Activated CD8-positive, alpha-beta T cell treated with anti-CD3 and anti-CD28 coated beads for 36 hours (primary cell): ENCODE data around the gene RFPL3. TPM values are rescaled to one million over a fixed set of nuclear protein-coding genes. Genes with fewer than 3 reads are reported as not detected.

ENCODE experiments used
- ATAC-seq: fragments of 200-7000 bp; cut with Tn5 transposase; one replicate; pipeline ENCODE4 v1.10.0; 2021; ENCODE audit warnings: mild to moderate bottlenecking, moderate library complexity
- CTCF ChIA-PET: fragments of 350-600 bp; sonication (Branson Sonifier 250); formaldehyde crosslinking; loops from one replicate; lab custom pipeline; 2021; ENCODE audit warnings: antibody characterized with exemption; lab: Charles Lee
- POLR2A ChIA-PET: fragments of 350-600 bp; sonication (Branson Sonifier 250); formaldehyde crosslinking; loops from one replicate; lab custom pipeline; 2021; ENCODE audit warnings: antibody characterized with exemption; lab: Charles Lee
- DNase-seq: peaks from one replicate; pipeline ENCODE4 v3.0.0-alpha.2; 2020
- H3K27ac Mint-ChIP-seq: one replicate; pipeline ENCODE4 v1.8.0; 2021; ENCODE audit warnings: mild to moderate bottlenecking, mixed read lengths
- H3K27me3 Mint-ChIP-seq: one replicate; pipeline ENCODE4 v1.8.0; 2021; ENCODE audit warnings: mixed read lengths
- H3K36me3 Mint-ChIP-seq: one replicate; pipeline ENCODE4 v1.8.0; 2021; ENCODE audit warnings: low read depth, mixed read lengths
- H3K4me1 Mint-ChIP-seq: one replicate; pipeline ENCODE4 v1.8.0; 2021; ENCODE audit warnings: low read depth, mixed read lengths
- H3K4me3 Mint-ChIP-seq: one replicate; pipeline ENCODE4 v1.8.0; 2021; ENCODE audit warnings: mild to moderate bottlenecking, moderate library complexity, mixed read lengths
- H3K9me3 Mint-ChIP-seq: one replicate; pipeline ENCODE4 v1.8.0; 2021; ENCODE audit warnings: mixed read lengths
- intact Hi-C: fragments of 100-400 bp; cut with micrococcal nuclease; formaldehyde crosslinking; loops from one replicate; pipeline ENCODE4 v1.10.0; 2022
- total RNA-seq, 2 experiments: library from RNA; stranded (reverse); gene quantifications; one replicate each; pipeline ENCODE4 v1.2.3, GENCODE V29; 2021
- TF ChIP-seq, protein P1 (sequence below): fragments of 200-600 bp; IDR thresholded peaks from one replicate; pipeline ENCODE4 v1.8.0; 2022; ENCODE audit warnings: antibody characterized with exemption, mild to moderate bottlenecking

Gene RFPL3
- total RNA-seq, 2 experiments from 2014 or later = not detected

DNA sequence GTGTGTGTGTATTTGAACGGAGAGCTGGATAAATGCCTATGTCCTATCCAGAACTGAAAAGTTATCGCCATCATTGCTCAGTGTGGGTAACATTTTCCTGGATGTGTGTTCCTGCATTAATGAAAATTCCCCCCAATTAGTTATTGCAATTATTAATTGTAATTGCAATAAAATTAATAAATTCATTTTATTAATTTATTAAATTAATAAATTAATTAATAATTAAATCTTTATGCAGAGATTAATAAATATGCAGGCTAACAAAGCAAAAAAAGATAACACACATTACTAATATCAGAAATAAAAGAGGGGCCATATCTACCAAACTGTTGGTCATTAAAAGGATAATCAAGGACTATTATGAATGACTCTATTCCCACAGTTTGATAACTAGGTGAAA, 3.6 kb downstream of the RFPL3 start:
- intact Hi-C loops = no loop called here

GRCh38 chr22:32364210-32364609, 6.5 kb downstream of the RFPL3 start:
- ChIA-PET POLR2A (no interaction called here), CTCF (no interaction called here)
- DNase-seq (no peak), ATAC-seq (no peak)
- Mint-ChIP-seq H3K27ac (no peak overlapping the region), H3K27me3 (no peaks in the 10 kb centered on the region), H3K4me1 (no peaks in the 10 kb centered on the region), H3K4me3 (no peak overlapping the region), H3K9me3 (no peaks in the 10 kb centered on the region), H3K36me3 (no peaks in the 10 kb centered on the region)
- TF ChIP-seq, protein P1, sequence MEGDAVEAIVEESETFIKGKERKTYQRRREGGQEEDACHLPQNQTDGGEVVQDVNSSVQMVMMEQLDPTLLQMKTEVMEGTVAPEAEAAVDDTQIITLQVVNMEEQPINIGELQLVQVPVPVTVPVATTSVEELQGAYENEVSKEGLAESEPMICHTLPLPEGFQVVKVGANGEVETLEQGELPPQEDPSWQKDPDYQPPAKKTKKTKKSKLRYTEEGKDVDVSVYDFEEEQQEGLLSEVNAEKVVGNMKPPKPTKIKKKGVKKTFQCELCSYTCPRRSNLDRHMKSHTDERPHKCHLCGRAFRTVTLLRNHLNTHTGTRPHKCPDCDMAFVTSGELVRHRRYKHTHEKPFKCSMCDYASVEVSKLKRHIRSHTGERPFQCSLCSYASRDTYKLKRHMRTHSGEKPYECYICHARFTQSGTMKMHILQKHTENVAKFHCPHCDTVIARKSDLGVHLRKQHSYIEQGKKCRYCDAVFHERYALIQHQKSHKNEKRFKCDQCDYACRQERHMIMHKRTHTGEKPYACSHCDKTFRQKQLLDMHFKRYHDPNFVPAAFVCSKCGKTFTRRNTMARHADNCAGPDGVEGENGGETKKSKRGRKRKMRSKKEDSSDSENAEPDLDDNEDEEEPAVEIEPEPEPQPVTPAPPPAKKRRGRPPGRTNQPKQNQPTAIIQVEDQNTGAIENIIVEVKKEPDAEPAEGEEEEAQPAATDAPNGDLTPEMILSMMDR = no peak
- intact Hi-C loops = no loop called here

More for the DNA sequence above, 3.6 kb downstream of the RFPL3 start:
- Mint-ChIP-seq H3K4me1 (no peaks in the 10 kb centered on the region), H3K27ac (no peak overlapping the region), H3K4me3 (no peak overlapping the region), H3K36me3 (no peaks in the 10 kb centered on the region), H3K9me3 (no peaks in the 10 kb centered on the region), H3K27me3 (no peaks in the 10 kb centered on the region)
- TF ChIP-seq, protein P1 = no peak
- DNase-seq (no peak), ATAC-seq (no peak)
- ChIA-PET CTCF (no interaction called here), POLR2A (no interaction called here)

GRCh38 chr22:32375678-32376450, 18.2 kb downstream of the RFPL3 start:
- ATAC-seq (no peak), DNase-seq (no peak)
- Mint-ChIP-seq H3K27me3 (no peaks in the 10 kb centered on the region), H3K9me3 (no peaks in the 10 kb centered on the region), H3K27ac (no peak overlapping the region), H3K4me3 (no peak overlapping the region), H3K36me3 (no peaks in the 10 kb centered on the region), H3K4me1 (no peaks in the 10 kb centered on the region)
- intact Hi-C loops = no loop called here
- CTCF ChIA-PET = no interaction called here
- TF ChIP-seq, protein P1 = no peak
- POLR2A ChIA-PET = no interaction called here

DNA sequence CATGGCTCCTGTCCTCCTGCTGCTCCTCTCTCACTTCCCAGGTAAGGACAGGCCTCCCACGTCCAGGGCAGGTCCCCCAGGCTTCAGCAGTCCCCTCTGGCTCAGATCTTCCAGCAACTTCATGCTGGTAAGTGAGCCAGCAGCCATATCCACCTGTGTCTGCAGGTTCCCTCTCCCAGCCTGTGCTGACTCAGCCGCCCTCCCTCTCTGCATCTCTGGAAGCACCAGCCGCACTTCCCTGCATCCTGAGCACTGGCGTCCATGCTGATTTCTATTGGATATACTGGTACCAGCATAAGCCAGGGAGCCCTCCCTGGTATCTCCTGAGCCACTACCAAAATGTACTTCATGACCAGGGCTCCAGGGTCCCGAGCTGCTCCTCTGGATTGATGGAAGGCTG, 19.0 kb downstream of the RFPL3 start:
- H3K9me3 Mint-ChIP-seq = no peaks in the 10 kb centered on the region
- H3K36me3 Mint-ChIP-seq = no peaks in the 10 kb centered on the region
- no peak overlapping the region for H3K27ac Mint-ChIP-seq
- intact Hi-C loops = no loop called here
- no peaks in the 10 kb centered on the region for H3K27me3 Mint-ChIP-seq
- CTCF ChIA-PET = no interaction called here
- no peak for DNase-seq
- no peak for ATAC-seq
- TF ChIP-seq, protein P1 = no peak
- no peaks in the 10 kb centered on the region for H3K4me1 Mint-ChIP-seq
- POLR2A ChIA-PET = no interaction called here
- no peak overlapping the region for H3K4me3 Mint-ChIP-seq

DNA sequence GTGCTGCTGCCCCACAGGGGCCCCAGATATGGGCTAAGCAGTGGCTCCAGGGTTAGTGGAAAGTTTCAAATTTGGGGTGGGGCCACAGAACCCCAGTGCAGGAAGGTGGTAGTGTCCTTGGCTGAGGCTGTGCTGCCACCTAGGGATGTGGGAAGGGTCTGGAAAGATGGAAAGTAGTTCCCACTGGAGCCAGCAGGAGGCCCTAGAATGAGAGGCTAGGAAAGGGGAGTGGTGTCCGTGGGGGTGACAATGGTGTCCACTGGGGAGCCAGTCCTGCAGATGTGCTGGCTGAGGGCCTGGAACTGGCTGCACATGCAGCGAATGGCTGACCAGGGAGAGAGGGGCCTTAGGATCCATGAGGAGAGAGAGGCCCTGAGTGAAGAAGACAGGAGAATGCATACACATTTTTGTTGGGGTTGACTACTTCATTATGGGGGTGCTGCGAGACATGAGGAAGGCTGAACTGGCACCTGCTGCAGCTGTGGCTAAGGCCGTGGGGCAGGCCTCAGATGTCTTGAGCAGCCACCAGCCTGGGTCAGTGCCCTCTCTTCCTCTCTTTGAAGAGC, 21.1 kb downstream of the RFPL3 start:
- ChIA-PET POLR2A (no interaction called here), CTCF (interaction anchor here (0.8 to 1.3 kb wide), 6 partner anchors 12 to 292 kb away, joined by 3 to 4 read pairs (median 3); no protein-coding TSS in a partner anchor)
- Mint-ChIP-seq H3K36me3 (no peaks in the 10 kb centered on the region), H3K27ac (no peak overlapping the region), H3K4me3 (no peak overlapping the region), H3K4me1 (no peaks in the 10 kb centered on the region), H3K9me3 (no peaks in the 10 kb centered on the region), H3K27me3 (no peaks in the 10 kb centered on the region)
- peak; percentile 37 for ATAC-seq
- TF ChIP-seq, protein P1 = no peak
- intact Hi-C loops = no loop called here
- peak; percentile 37 for DNase-seq
